Brain pericyte (primary cell): Measurements from ENCODE around the gene GADD45B.
"Not testable (repeated sequence)": the region's sequence is repeated elsewhere in the genome, so short reads cannot be mapped to it uniquely, and the experiment has no call there.

ENCODE experiments used
- DNase-seq: peaks from one replicate; pipeline ENCODE4 v3.0.0-alpha.2; 2012; ENCODE audit warnings: low read depth, low spot score

GADD45B gene

DNA sequence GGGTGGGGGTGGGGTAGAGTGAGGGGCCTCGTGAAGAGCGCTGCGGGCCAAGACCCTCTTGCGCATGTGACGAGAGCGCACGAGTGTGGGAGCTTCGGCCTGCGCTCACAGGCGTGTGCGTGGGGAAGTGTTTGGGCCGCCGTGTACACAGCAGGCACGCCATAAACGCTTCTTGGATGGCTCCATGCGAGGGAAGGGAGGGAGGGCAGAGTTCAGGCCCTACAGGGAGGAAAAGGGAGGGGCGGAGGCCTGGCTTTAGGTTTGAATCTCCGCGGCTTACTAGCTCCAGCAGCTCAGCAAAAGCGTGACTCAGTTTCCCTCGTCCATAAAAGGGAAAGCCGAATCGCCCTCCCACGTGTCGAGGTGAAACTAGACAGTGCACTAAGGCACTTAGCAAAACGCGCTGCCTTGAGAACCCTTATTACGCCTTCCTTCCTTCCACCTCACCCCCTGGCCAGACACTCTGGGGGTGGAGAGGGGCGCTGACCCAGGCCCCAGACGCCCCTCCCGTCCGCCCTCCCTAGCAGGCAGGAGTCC, 12.5 kb downstream of the GADD45B start:
- no peak for DNase-seq

DNA sequence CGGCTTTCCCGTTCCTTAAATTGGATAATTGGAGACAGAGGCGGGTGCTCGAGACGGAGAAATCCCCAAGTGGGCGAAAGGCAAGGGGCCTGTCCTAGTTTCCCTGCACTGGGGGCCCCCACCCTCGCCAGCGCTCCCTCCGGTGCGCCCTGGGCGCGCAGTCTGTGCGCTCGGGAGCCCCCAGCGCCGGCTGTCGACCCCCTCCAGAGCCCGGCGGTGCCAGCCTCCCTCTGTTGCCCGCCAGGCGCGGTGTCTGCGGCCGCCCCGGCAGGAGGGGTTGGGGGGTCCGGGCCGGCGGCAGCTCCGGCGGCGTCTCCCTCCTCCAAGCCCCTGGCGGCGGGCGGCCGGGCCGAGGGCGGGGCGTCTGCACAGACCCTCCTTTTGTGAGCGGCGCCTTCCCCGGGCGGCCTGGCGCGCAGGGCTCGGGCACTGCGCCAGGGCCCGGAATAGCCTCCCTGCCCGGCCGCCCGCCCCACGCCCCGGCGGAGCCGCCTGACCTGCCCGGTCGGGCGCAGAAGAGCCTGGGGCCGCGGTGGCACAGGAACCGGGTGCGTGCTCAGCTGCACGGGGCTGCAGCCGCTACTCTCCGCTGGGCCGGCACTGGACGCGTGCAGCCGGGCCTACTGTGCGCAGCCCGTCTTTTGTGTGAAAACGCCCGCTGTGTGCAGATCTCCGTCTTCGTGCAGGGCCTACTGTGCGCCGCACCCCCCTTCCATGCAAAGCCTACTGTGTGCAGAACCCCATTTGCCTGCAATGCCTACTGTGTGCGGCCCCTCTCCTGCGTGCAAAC, 13.2 kb downstream of the GADD45B start:
- no peak for DNase-seq

DNA sequence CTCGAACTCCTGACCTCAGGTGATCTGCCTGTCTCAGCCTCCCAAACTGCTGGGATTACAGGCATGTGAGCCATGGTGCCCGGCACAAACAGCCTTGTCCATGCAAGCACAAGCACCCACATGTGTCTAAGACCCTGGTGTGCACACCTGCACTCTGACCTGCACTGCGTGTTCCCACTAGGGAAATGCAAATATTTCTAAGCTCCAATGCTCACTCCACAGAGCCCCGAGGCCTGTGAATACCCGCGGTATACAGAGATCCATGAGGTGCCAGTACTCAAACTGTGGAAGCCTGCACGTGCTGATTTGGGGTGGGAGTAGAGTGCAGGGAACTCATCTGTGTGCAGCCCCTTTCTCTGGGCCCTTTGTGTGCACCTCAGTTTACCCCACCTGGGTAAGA, 14.7 kb downstream of the GADD45B start:
- no peak for DNase-seq

DNA sequence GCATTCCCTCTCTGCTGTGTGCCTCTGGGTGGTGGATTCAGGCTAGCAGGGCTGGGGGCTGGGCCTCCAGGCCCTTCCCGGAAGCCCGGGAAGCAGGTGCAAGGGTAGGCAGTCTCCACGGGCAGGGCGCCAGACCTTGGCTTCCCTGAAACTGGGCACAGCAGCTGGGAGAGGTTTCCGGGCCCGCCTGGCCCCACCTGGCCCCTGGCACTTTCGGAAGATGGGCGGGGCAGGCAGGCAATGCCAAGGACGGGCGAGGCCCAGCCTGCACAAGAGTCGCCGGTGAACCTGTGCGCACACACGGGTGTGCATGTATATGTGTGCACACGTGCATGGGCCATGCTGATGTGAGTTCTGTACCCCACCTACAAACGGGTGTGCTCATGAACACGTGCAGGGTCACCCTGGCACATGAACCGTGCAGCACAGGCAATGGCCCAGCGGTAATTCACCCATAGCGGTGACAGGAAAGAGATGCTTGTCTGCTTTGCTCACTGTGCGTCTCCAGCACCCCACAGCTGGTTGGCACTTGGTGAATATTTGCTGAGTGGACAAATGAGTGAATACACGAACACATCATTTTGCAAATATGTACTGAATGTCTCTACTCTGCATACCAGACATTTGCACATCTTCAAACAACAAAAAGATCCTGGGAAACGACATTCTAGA, 15.3 kb downstream of the GADD45B start:
- DNase-seq: no peak

DNA sequence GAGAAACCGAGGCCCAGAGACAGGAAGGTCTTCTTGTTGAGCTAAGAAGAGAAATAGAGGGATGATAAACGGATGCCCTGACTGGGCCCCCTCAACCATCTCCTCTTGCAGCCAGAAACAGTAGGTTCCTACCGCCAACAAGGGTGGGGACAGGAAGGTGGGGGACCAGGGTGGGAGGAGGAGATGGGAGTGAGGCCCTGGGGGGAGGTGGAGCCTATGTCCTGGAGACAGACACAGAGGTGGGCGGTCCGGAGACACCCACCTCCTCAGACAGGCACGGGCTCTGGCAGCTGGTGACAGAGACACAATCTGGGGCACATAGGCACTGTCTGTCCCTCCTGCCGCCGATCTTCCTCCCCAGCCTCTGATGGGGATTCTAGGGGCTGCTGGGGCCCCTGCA, 16.9 kb downstream of the GADD45B start:
- DNase-seq: no peak

DNA sequence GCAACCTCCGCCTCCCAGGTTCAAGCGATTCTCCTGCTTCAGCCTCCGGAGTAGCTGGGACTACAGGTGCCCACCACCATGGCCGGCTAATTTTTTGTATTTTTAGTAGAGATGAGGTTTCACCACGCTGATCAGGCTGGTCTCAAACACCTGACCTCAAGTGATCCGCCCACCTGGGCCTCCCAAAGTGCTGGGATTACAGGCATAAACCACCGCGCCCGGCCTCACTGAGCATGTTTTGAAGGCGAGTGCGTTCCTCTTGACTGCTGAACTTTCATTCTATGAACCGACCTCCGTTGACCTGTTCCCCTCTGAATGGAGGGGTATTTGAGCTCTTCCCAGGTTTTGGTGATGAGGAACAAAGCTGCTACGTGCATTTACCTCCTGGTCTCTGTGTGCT, 17.5 kb downstream of the GADD45B start:
- DNase-seq: not testable (repeated sequence)

DNA sequence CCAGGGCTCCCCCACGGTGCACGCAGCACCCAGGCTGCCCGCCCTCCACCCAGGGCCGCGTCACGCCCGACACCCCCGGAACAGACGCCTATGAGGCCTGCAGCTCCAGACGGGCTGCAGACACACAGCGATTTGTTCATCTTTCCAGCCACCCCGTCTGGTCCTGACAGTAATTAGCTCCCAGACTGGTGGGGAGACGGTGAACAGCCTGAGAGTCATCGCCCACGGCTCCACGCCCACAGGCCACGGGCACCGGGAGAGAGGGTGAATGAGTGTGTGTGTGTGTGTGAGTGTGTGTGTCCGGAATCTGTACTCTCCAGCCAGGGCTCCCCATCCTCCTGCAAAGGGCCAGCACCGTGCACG, 18.1 kb downstream of the GADD45B start:
- no peak for DNase-seq

DNA sequence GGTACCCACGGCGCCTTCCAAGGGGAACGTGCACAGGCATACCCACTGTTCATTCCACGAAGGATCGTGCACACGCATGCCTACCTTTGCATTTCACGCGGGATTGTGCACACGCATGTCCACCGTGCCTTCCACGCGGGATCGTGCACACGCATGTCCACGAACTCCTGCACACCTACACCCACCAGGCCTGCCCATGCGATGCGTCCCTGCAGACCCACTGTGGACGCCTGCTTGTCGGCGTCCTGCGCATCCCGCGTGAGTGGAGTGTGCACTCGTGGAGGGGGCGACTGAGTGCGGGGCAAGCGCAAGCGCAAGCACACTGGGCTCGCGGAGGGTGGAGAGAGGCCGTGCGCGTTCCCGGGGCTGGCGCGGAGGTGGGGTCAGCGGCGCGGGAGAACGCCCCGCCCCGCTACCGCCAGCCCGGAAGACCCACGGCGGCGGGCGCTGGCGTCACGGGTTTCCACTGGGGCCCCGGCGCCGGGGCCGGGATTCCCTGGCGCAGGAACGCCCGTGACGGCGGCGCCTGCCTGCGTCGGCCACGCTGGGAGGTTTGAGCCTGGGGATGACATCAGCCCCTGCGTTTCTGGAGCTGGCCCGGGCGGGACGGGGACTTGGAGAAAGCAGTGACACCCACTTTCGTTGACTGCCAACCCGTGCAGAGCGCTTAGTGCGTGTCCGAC, 18.7 kb downstream of the GADD45B start:
- DNase-seq: no peak

DNA sequence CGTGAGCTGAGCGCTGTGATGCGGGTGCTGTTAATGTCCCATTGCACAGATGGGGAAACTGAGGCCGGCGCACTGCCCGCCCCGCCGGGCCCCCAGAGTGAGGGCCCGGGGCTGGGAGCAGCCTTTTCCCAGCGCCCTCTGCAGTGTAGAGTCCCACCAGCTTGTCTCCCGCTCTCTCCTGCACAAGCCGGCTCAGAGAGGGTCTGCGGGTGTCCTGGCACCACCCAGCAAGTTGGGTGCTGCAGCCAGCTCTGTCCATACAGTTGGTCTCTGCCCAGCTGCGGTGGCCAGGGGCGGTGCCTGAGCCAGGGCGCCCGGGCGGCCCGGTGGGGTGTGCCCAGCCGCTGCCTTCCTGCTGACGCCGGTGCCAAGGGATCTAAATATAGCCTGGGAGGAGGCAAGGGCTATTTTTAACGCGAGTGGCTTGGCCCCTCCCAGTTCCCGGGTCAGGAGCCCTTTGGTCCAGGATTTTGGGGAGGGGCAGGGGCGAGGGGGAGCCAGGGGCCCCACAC, 19.3 kb downstream of the GADD45B start:
- DNase-seq: no peak

DNA sequence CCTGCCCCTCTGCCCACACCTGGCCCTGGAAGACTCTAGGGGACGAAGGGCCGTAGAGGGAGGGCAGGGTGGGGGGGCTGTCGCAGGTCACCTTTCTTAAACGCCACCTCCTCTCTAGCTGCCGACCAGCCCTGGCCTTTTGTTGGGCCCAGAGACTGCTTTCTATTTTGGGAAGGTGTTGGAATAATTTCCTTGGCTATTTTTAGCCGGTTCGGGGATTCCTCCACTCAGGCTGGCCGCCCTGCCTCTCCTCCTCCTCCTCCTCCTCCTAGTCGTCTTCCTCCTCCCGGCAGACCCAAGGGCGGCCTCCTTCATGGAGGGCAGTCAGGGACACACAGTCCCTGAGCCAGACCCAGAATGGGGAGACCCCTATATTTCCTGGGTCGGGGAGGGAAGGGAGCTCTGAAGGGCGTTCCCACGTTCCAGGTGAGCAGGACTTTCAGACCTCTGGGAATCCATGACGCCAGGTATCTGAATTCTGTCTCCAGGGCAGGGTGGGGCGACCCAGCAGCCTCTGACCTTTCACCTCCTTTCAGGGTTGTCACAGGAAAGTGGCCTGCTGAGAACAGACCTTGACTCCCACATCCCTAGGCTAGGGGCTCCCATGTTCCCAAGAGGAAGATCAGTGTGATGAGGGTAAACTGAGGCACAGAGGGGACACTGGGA, 19.9 kb downstream of the GADD45B start:
- no peak for DNase-seq

DNA sequence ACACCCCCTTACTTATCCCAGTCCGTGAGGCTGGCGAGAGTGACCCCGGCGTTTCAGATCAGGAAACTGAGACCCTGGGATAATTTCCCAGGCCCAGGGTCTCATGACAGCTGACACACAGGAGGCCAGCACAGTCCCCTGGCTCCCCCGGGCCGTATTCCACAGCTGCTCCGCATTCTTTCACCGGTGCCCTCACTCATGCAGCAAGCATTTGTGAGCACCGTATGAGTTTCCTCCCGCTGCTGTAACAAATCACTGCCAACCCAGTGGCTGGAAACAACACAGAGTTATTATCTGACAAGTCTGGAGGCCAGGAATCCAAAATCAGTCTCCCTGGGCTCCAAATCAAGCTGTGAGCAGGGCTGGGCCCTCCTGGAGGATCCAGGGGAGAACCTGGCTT, 21.3 kb downstream of the GADD45B start:
- DNase-seq: no peak

DNA sequence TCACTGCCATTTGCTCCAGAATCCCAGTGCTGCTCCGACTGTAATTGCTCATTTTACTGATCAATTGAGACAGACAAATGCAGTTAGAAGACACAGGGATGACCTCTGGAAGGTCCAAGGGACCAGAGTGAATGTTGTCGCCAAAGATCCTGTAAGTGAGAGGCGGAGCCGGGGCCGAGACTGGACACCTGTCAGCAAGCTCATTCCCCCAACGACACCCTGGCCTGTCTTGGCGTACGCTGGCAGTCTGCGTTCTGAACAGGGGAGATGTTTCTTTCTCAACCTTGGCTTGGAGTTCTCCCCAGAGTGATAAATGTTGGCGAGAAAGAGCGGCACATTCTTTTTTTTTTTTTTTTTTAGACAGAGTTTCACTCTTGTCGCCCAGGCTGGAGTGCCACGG, 24.2 kb downstream of the GADD45B start:
- DNase-seq: no peak

DNA sequence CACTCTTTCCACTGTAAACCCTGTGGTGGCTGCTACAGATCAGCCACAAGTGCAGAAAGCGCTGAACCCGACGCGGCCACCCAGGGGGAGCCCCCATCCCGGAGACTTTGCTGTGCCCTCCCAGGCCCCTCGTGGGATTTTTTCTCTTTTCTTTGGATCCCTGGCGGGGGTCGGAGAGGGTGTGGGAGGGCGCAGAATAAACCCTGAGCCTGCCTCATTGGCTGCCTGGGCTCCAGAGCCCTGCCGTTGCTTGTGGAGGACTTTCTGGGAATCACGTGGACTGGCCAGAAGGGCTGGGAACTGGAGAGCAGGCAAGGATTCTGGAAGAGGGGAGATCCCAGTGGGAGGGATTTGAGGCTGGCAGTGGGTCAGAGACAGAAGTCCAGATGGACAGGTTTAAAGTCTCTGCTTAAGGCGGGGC, 24.9 kb downstream of the GADD45B start:
- no peak for DNase-seq

DNA sequence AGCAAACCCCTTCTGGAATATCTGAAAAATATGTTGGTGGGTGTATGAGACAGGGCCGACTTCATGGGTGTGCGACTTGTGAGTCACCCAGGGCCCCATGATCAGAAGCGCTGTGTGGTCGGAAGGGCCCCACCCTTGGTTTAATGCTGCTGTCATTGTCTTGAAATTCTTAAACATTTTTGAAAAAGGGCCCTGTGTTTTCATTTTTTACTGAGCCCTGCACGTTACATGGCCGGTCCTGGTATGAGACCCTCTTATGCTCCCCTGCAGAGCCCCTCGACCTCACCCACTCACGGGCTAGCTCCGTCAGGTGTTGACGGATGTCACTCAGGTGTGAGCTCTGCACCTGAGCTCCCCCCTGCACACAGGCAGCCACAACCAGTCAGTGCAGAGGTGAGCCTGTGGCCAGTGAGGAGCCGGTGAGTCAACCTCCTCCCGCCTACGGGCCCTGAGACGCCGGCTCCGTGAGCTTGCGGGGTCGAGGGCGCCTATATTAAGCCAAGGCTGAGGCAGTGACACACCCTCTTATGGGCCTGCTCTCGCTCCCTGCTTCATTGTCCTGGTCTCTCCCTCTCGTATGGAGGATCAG, 27.7 kb downstream of the GADD45B start:
- no peak for DNase-seq

DNA sequence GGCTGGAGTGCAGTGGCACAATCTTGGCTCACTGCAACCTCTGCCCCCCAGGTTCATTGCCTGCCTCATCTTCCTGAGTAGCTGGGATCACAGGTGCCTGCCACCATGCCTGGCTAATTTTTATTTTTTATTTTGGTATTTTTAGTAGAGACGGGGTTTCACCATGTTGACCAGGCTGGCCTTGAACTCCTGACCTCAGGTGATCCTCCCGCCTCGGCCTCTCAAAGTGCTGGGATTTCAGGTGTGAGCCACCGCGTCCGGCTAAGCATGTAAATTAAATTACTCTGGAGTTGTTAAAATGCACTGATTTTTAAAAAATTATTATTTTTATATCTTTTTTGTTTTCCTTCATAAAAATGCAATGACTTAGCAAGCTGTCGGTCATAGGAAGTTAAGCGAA, 30.7 kb downstream of the GADD45B start:
- DNase-seq: not testable (repeated sequence)

DNA sequence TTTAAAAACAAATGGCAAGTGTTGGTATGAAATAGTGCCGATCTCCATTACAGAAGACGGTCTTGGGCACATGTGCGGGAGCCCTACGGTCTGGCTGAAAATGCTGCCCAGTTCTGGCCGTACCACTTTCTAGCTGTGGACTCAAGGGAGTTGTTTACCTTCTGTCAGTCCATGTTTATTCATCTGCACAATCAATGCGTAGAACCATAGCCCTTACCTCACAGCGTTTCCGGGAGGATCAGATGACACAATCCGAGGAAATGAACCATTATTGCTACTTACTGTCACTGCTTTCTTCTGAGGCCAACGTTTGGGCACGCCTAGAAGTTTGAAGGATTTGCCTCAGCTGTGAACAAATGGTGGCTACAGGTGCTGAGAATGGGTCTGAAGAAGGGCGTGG, 31.2 kb downstream of the GADD45B start:
- no peak for DNase-seq

DNA sequence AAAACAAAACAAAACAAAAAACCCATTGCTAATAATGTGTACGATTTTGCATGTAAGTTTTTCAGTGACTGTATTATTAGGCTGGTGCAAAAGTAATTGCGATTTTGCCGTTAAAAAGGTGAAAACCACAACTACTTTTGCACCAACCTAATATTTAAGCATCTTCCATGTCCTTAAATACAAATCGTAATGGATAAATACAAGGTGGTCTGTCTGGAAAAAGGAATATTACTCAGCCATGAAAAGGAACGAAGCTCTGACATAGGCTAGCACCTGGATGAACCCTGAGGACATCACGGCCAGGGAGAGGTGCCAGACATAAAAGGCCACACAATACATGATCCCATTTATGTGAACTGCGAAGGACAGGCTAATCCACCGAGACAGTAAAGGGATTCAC, 33.2 kb downstream of the GADD45B start:
- DNase-seq: no peak

DNA sequence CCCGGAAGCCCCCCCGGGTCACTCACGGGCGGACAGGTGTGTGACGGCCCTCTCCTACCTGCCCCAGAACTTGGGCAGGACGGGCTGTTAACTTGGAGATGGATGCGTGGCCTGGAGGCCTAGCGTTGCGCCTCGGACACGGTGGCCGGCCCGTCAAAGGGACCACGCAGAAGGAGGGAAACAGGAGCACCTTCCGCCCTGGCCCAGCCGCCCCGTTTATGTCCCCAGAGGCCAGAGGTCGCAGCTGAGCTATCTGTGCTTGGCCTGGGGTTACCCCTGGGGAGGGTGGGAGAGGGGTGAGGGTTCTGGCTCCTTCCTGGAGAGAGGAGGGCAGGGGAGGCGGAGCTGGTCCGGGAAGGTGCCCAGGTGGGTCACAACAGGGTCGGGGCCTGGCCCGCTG, 35.6 kb downstream of the GADD45B start:
- no peak for DNase-seq

DNA sequence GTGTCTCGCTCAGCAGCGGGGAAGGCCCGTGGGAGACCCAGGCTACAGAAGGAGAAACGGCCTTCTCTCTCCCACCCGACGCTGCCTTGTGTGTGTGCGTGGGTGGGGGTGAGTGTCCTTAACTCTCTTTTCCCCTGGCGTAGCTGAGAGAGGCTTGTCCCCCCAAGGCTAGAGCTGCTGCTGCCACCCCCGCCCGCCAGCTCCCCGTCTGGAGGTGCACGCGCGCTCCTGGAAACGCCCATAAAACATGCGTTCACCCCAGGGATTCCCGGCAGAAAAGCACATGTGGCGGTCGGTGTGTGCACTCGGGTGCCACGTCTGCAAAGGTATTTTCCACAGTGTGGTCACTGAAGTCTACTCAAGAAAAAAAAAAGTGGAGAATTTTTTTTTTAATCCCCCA, 36.1 kb downstream of the GADD45B start:
- no peak for DNase-seq

DNA sequence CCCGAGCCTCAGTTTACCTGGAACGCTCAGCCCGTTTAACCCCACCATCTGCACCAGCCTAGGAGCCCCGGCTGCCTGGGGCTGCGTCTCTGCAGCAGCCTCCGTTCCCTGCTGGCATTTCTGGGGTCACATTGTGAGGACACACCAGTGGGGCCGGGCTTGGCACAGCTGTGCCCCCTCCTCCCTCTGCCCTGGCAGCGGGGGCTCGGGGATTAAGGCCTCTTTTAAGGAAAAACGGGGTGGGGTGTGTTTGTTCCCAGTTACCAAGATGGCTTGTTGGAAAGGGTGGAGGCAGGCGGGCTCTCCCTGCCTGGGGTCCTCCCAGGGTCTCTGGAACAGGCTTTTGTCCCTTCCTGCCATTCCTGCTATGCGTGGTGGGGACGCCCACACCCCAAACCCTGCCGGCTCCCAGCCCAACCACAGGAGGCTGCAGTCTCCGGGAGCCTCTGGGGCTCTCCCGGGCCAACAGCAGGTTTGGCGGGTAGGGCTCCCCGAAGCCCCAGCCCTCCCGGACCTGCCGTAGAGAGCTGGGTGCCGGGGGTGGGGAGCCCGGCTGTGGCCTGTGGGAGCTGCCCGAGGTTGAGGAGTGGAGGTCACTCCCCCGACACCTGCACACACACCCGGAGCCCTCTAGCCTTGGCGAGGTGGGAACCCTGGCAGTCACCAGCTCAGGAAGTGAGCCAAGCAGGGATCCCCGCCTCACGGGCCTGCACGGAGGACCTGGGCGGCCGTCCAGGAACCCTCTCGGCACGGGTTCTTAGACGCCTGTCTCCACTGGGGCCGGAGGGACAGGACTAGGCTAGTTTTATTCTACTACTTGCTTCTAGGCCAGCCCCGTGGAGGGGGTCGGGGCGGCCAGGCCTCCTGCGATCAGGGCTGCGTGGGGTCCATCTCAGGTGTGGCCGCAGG, 36.9 kb downstream of the GADD45B start:
- DNase-seq: no peak
